Activated CD8-positive, alpha-beta memory T cell treated with anti-CD3 and anti-CD28 coated beads for 24 hours (primary cell): ENCODE data around the gene MMP25.
"Not testable (repeated sequence)": the region's sequence is repeated elsewhere in the genome, so short reads cannot be mapped to it uniquely, and the experiment has no call there.

Source experiments
- DNase-seq: peaks from one replicate; pipeline ENCODE4 v3.0.0-alpha.2; 2020

MMP25 gene

DNA sequence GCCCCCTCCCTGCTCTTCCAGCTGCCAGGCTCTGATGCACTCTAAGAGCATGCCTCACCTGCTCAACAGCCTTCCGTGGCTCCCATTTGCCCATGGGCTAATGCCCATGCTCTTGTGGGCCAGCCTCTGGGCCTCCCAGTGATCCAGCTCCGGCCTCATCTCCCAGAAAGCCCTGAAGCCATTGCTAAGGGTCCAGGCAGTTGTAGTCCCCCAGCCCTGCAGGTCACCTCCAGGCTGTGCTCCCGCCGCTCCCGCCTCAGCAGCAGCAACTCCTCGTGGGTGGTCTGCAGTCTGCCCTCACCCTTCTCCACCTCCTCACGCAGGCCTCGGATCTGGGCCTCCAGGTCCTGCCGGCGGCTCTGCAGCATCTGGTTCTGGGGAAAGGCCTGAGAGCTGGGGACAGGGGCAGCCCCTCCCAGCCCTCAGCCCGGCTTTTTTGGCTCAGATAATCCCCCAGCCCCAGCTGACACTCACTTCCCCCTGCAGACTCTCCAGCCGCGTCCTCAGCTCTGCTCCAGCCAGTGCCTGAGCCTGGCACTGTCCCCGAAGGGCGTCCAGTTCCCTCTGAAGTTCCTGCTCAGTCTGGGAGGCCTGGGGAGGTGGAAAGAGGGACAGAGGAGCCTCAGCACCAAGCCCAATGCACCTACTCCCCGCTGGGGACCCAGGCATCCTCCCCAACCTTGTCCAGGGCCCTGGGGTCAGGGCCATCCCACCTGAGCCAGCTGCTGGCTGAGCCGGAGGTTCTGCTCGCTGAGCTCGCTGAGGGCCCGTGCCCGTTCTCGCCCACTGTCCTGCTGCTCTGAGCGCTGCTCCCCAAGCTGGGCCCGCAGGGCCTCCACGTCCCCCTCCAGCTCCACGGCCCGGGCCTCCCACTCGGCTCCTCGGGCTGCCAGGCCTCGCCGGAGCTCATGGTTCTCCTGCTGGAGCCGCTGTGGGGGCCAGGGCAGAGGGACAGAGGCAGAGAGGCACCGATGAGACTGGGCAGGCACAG lies 15.8 kb upstream of the MMP25 start:
- no peak for DNase-seq

DNA sequence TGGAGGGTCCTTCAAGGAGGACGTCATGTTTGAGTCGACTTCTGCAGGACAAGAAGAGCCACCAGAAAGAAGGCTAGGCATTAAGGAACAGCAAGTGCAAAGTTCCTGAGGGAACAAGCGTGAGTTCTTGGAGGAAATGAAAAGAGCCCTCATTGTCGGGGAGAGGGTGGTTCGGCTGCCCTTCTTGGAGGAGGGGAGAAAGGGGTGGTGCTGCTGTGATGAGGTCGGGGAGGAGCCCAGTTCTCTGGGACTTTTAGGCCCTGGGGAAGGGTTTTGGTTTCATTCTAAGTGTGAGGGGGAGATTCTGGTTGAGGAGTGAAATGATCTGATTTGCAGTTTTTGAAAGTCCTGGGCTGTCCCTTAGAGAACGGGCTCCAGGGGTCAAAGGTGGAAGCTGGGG lies 13.7 kb upstream of the MMP25 start:
- no peak for DNase-seq

GRCh38 chr16:3035289-3035971 lies 10.9 kb upstream of the MMP25 start:
- no peak for DNase-seq

GRCh38 chr16:3035972-3036725 lies 10.2 kb upstream of the MMP25 start:
- DNase-seq = no peak

DNA sequence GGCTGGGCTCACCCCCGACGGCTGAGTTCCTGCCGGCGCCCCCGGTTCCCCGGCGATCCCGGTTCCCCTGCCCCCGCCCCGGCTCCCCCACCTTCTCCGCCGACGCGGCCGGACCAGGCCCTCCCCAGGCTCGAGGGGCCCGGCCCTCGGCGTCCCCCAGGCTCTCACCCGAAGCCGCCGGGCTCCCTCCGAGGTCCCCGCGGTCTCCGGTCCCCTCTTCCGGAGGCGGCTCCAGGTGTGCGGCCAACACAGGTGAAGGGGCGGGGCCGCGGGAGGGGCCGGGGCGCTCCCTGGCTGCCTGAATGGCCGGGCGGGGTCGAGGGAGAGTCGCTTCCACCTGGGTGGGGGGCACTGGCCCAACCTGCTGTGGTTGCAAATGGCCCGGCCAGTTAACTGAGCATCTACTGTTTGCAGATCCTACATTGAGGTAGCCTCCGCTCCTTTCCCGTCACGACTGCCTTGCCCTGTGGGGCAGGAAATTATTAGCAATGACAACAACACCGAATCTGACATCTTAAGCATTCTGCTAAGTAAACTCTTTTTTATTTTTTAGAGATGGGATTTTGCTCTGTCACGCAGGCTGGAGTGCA lies 9.5 kb upstream of the MMP25 start, which contains the start of gene BICDL2:
TSS of gene BICDL2 (minus strand) at position 219 of the 590 bp plus-strand sequence. CDS start 1,448 bp downstream, outside the sequence.
- DNase-seq = no peak

DNA sequence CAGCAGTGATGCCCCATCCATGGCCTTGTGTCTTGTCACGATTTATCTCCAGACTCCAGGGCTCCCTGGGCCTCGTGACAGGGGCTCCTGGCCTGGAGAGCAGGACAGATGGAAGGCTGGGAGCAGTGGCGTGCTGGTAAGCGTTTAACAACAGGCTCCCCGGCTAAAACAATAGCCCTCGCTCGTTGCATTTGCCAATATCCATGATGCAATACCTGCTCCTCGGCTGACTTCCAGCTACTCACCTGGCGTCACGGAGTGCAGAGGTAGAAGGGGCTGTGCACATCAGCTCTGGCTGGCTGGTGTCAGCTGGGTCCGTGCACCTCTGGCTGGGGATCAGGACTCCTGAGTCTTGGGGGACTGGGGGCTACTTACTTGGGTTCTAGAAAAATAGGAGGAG lies 8.1 kb upstream of the MMP25 start:
- no peak for DNase-seq

DNA sequence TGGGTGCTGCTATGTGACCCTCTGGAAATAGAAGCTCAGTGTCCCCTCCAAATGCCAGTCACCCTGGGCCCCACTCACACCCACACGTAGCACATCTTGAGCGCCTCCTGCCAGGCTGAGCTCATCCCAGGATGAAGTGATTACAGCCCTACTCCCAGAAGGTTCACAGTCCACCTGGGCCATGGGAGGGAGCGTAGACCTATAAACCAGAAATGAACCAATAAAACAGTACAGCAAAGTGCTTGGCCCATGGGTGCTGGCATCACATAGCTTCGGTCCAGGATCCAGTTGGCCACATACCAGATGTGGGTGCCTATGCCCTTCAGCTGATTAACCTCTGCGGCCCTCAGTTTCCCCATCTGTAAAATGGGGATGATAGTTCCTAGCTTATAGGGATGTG lies 7.5 kb upstream of the MMP25 start:
- DNase-seq = no peak

DNA sequence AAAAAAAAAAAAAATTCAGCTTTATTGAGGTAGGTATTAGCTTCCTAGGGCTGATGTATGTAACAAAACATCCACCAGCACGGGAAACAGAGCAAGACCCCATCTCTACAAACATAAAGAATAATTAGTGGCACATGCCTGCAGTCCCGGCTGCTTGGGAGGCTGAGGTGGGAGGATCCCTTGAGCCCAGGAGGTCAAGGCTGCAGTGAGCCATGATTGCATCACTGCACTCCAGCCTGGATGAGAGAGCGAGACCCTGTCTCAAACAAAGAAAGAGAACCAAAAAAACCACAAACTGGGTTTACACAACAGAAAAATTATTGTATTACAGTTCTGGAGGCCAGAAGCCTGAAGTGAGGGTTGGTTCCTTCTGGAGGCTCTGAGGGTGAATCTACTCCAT lies 4.0 kb upstream of the MMP25 start:
- no peak for DNase-seq

DNA sequence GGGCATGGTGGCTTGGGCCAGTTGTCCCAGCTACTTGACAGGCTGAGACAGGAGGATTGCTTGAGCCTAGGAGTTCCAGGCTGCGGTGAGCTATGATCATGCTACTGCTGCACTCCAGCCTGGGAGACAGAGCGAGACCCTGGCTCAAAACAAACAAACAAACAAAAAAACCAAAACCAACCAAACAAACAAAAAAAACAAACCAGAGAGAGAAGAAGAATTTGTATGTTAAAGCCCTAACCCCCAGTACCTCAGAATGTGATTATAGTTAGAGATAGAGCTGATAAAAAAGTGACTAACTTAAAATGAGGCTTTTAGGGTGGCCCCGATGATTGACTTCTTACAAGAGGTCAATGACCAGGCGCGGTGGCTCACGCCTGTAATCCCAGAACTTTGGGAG lies 1.7 kb upstream of the MMP25 start:
- no peak for DNase-seq

- no peak for DNase-seq
Measured at GRCh38 chr16:3046641-3047386, 453 bp downstream of the MMP25 start.

- no peak for DNase-seq
Measured at GRCh38 chr16:3047387-3047720, 993 bp downstream of the MMP25 start.

DNA sequence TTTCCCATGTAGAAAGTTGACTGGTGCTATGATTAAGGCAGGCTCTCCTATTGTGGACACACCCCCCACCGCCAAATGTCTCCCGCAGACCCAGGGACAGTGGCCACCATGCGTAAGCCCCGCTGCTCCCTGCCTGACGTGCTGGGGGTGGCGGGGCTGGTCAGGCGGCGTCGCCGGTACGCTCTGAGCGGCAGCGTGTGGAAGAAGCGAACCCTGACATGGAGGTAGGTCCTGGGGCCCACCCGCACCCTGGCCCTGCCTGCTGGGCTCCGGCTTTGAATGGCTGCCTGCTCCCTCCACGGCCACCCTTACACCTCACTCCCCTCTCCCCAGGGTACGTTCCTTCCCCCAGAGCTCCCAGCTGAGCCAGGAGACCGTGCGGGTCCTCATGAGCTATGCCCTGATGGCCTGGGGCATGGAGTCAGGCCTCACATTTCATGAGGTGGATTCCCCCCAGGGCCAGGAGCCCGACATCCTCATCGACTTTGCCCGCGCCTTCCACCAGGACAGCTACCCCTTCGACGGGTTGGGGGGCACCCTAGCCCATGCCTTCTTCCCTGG lies 3.6 kb downstream of the MMP25 start:
- no peak for DNase-seq

- DNase-seq = no peak
Measured at GRCh38 chr16:3050487-3050886, 4.1 kb downstream of the MMP25 start.

GRCh38 chr16:3051009-3051408 lies 4.6 kb downstream of the MMP25 start:
- DNase-seq = no peak

- DNase-seq = no peak
Measured at GRCh38 chr16:3051494-3051893, 5.1 kb downstream of the MMP25 start.

GRCh38 chr16:3052571-3053329 lies 6.4 kb downstream of the MMP25 start:
- peak; percentile 70 for DNase-seq

- DNase-seq = not testable (repeated sequence)
Measured at GRCh38 chr16:3053330-3053710, 7.0 kb downstream of the MMP25 start.

DNA sequence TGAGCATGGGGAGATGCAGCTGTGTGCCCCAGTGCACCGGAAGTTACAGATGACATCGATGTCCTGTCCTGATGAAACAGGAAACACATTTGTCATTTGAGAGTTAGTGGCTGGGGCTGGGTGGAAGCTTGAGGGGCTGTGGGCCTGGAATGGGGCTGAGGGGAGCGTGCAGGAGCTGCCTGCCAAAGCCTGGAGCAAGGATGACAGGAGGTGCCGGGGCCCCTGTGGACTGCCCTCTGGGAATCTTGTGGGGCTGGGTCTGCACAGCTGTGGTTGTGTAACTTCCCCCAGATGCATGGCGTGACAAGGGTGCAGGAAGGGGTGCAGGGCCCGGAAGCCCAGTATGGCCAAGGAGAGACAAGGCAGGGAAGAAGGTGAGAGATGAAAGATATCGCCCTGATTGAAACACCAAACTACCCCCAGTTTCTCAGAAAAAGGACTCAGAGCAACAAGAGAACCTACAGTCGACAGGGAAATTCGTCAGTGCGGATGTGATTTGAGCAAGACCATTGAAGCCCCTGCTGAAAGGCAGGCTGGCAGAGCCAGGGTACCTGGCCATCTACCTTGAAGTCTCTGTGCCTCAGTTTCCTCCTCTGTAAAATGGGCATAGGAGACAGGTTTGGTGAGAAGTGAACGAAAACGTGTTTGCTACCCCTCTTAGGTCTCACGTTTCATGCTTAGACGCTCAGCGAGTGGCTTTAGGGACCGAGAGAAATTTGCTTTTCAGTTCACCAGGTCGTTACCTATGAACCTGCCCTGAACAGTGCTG lies 8.8 kb downstream of the MMP25 start:
- no peak for DNase-seq

DNA sequence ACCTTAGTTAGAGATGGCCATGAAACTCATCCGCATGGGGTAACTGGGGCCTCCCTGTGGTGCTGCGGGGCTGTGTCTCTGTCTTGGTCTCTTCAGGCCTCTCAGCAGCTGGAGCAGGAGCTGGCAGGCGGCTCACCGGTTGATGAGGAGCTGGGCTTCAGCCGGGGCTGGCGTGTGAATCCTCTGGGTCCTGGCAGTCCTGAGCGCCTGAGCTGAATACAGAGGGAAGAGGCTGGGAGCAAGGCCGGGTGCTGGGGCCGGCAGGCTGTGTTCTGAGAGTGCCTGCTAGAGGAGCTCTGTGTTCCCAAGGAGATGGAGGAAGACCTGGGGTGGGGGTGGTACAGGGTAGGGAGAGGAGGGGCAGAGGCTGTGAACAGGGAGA lies 9.4 kb downstream of the MMP25 start:
- DNase-seq = not testable (repeated sequence)
